Measurements from ENCODE around the gene PHF3.

- no peak for TF ChIP-seq FOXP2 (optimal IDR thresholded peaks at IDR 0.05; ENCODE audit: borderline replicate concordance, extremely low read depth, extremely low read length, insufficient read depth)
- no peak for TF ChIP-seq REST (IDR thresholded peaks at IDR 0.05; ENCODE audit: insufficient read depth in 1 of 2, low read depth in 2 of 2, low read length in 2 of 2)
- TF ChIP-seq POLR2AphosphoS5 (IDR thresholded peaks at IDR 0.05; ENCODE audit: low read depth, low read length): no peak
- no peak for TF ChIP-seq TAF1 (IDR thresholded peaks at IDR 0.05; ENCODE audit: borderline replicate concordance, insufficient read depth, low read length)
Observed at GRCh38 chr6:63649847-63650265, 14.3 kb downstream of the PHF3 start.
